NB4 (cell line): ENCODE results near the gene AQP2.

Experiments
- MYC ChIP-seq: IDR thresholded peaks from 2 replicates; pipeline ENCODE4 v1.6.1; 2011; ENCODE audit warnings: low read depth, low read length
- POLR2A ChIP-seq: IDR thresholded peaks from 2 replicates; pipeline ENCODE4 v1.6.1; 2011; ENCODE audit warnings: mild to moderate bottlenecking; ENCODE audit not compliant: insufficient read length; ENCODE audit errors: extremely low read depth
- TF ChIP-seq, protein P1 (sequence below): IDR thresholded peaks from one replicate; pipeline ENCODE4 v1.5.1; 2012; ENCODE audit warnings: low read depth, low read length
- TF ChIP-seq, protein P2 (sequence below): IDR thresholded peaks from 2 replicates; pipeline ENCODE4 v1.6.1; 2011; ENCODE audit warnings: low read depth, low read length

GRCh38 chr12:49903700-49904423 lies 46.7 kb upstream of the AQP2 start, which contains the start of gene FAIM2:
- TF ChIP-seq, protein P1, sequence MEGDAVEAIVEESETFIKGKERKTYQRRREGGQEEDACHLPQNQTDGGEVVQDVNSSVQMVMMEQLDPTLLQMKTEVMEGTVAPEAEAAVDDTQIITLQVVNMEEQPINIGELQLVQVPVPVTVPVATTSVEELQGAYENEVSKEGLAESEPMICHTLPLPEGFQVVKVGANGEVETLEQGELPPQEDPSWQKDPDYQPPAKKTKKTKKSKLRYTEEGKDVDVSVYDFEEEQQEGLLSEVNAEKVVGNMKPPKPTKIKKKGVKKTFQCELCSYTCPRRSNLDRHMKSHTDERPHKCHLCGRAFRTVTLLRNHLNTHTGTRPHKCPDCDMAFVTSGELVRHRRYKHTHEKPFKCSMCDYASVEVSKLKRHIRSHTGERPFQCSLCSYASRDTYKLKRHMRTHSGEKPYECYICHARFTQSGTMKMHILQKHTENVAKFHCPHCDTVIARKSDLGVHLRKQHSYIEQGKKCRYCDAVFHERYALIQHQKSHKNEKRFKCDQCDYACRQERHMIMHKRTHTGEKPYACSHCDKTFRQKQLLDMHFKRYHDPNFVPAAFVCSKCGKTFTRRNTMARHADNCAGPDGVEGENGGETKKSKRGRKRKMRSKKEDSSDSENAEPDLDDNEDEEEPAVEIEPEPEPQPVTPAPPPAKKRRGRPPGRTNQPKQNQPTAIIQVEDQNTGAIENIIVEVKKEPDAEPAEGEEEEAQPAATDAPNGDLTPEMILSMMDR = no peak
- TF ChIP-seq, protein P2, sequence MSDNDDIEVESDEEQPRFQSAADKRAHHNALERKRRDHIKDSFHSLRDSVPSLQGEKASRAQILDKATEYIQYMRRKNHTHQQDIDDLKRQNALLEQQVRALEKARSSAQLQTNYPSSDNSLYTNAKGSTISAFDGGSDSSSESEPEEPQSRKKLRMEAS = no peak
- TF ChIP-seq POLR2A (no peak), MYC (no peak)
